Fibroblast of skin of left biceps (primary cell): ENCODE results near the gene TENM3.

Source experiments
- DNase-seq, 2 experiments: peaks; one replicate each; pipeline ENCODE4 v3.0.0-alpha.2; 2013; ENCODE audit warnings: low read depth in 2 of 2

TENM3 gene

DNA sequence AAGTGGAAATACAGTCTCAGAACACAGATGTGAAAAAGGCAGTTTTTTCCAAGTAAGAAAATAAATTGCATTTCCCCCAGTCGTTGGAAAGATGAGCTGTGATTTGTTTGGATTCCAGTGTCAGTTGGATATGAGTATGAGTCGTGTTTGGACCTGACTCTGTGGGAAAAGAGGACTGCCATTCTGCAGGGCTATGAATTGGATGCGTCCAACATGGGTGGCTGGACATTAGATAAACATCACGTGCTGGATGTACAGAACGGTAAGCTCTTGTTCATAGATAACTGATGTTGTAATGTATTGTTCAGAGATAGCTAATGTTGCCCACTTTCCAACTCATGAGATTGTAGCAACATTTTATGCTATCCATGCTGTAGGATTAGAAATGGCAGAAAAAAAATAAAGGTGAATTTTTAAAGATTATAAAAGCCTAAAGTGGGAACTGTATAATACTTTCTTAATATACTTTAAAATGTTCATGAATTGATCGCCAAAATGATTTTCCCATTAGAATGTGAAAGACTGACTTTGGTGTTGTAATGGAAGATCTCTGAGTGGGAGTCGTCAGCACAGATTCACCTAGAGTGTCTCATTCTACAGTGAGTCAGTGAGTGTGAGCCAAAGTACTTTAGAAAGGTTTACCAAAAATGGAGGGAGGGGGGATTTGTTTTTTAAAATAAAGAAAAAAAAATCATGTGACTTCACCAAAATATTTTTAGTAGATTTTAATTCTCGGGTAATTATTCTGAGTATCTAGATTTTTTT, 495.3 kb downstream of the TENM3 start:
- no peak for DNase-seq

DNA sequence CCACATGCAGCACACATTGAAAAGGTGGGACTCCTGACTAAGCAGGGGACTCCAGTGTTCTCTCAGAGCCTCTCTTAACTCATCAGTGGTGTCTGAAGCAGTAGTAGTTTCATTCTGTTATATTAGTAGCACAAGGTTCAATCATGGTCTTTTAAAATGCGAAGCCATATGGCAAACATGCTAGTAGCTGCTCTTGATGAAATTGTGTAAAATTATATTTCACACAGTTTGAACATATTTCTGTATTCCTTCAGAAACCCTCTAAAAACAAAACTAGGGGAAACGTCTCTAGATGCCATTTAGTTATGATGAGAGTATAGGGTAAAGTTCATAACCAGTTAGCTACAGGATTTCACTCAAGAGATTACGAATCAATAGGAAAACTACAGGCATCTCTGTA, 497.1 kb downstream of the TENM3 start:
- no peak for DNase-seq

DNA sequence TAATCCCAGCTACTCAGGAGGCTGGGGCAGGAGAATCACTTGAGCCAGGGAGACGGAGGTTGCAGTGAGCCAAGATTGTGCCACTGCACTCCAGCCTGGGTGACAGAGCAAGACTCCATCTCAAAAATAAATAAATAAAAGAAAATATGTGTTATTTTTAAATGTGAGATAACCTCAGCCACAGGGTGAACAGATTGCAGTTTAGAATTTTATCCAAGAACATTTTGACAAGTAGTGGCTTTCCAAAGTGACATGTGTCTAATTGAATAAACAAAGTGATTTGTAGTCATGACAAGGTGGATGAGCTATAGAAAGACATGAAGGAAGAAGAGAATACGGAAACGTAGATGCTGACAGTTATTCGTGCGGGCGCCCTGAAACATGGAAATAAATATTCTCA, 497.9 kb downstream of the TENM3 start:
- DNase-seq = no peak

DNA sequence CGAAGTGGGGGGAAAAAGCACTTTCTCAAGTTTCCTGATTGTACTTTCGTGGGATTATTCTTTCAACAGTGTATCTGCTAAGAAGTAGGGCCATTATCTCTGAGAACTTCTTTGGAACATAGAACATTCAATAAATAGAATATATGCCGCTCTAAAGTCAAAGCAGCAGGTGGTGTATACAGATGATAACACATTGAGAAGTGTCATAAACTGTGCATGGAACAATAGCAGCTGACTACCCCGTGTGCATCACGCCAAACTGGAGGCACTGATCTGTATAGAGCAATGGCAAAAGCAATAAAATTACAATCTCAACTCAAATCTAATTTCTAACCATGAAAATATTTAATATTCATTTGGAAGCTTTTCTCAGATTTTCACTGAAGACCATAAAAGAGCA, 498.7 kb downstream of the TENM3 start:
- DNase-seq = no peak

DNA sequence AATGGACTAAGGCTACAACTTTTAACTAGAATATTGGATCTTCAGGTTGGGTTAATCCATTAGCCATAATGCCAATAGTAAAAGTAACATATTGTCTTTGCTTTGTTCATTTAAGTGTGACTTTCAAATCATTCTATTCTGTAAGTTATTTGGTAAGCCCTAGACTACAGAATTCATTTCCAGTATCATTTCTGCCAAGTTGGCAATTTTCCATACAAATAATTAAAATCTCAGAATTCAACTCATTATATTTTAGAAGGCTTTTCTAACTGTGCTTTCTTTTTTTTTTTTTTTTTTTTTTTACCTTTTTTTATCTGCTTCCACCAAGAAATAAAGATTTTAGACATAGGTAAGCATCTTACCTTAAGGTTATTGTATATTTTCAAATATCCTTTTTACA, 500.6 kb downstream of the TENM3 start:
- DNase-seq = no peak

DNA sequence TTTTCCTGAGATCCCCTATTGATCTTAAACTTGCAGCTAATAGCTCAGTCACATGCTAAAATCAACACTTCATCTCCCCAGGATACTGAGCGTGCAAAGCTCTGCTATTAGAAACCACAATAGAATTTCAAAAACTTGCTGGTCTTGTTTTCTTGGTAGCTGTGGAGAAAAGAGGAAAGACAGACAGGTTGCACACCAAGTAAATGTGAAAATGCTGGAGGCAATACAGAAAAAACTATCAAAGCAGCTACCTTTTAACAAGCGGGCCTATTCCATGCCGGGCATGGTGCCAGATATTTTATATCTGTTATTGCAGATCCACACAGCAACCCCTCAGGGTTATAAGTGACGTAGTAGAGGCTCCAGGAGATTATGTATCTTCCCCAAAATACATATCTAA, 502.0 kb downstream of the TENM3 start:
- no peak for DNase-seq

DNA sequence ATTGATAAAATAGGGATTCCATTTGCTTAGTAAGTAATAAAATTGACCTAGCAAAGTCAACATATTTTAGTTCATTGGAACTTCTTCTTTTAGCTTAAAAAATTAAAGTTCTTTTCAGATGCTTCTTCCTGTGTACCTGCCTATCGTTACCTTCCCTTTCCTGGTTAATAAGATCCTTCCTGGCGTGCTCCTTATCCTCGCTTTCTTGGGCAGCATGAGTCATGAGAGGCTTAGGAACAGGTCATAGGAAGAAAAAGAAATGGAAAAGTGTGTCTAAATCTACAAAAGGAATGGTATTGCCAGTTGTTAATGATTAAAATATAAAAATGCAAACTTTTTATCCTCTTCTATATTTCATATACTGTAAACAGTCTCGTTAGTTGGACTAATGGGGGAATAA, 503.7 kb downstream of the TENM3 start:
- no peak for DNase-seq

DNA sequence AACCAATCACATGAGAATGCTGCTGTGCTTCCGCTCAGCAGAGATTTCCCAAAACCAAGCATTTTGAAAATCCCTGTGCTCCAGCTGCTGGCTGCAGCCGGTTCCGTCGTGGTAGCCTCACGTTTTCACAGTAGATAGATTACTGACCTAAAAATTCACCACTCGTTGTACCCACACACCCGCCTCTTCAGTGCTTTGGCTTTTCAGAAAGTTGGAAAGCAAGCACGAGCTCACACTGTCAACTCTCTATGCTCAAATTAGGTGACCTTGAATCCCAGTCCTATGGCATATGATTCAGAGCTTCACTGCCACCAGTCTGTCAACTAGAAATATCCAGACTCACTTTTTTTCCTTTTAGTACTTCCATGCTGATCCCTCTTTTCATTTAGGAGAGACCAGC, 505.1 kb downstream of the TENM3 start:
- no peak for DNase-seq

DNA sequence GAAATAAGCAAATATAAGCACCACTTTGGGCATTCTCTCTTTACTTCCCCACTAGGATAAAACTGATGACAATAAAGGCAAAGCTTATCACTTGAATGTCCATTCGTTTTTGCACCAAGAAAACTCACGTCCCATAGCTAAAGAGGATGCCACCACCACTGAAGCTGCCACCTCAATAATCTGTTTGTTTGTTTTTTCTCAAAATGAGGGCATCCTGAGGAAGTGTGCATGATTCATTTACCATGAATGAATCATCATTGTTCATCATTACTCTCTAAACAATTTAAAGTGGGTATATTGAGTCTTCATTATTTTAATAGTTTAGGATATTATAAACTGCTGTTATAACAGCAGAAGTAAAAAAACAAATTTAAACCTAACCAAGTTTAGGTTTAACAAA, 505.7 kb downstream of the TENM3 start:
- DNase-seq = no peak

DNA sequence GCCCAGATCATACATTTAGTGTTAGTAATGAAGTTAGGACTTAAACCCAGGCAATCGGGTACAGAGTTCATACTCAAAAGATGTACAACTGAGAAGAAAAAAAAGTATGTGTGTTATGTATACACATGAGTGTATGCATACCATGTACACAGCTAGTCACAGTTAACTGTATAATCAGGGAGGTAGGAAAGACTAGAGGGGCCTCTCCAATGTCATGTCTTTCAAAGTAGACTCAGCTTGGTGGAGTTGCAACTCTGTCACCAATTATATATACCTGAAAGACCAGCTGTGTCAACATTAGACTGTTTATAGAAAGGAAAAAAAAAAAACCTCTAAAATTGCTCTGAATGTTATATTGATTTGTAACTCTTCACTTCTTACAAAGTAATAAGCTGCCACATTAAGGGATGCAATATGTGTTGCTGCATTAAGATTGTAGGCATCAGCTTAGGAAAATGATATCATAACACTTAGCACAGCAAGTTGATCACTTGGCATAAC, 506.5 kb downstream of the TENM3 start:
- no peak for DNase-seq

DNA sequence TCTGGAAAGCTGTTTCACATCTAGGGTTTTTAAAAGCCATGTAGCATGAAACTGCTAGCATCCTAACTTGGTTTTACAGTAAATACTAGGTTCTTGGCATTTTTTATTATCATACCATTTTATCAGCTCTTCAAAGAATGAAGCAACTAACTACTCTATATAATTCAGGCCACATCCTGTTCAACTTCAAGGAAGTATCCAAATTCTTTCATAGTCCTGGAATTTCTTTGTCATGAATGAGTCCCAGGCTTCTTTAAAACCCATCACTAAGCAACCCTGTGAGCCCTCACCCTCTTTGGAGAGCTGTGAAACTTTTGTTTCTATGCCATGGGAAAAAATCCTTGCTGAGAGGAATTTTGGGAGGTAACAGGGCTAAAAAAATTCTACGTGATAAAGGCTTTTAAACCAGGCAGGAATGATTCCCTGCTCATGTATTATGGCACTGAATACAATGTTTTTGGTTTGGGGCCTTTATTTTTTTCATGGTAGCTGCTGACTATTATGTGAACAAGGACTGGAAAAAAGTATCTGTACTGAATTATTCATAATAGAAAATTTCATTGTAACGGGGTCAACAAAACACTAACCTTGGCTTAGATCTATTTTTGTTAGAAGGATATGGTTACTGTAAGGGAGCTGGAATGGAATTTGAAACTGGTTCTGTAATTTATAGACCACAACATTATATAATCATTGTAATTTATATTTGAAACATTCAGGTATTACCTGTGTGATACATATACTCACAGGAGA, 509.1 kb downstream of the TENM3 start:
- peak; percentile 66 to 69 for DNase-seq

DNA sequence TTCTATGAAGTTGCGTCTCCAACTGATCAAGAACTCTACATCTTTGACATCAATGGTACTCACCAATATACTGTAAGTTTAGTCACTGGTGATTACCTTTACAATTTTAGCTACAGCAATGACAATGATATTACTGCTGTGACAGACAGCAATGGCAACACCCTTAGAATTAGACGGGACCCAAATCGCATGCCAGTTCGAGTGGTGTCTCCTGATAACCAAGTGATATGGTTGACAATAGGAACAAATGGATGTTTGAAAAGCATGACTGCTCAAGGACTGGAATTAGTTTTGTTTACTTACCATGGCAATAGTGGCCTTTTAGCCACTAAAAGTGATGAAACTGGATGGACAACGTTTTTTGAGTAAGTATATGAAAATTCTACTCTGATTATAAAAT, 511.7 kb downstream of the TENM3 start:
- no peak for DNase-seq

DNA sequence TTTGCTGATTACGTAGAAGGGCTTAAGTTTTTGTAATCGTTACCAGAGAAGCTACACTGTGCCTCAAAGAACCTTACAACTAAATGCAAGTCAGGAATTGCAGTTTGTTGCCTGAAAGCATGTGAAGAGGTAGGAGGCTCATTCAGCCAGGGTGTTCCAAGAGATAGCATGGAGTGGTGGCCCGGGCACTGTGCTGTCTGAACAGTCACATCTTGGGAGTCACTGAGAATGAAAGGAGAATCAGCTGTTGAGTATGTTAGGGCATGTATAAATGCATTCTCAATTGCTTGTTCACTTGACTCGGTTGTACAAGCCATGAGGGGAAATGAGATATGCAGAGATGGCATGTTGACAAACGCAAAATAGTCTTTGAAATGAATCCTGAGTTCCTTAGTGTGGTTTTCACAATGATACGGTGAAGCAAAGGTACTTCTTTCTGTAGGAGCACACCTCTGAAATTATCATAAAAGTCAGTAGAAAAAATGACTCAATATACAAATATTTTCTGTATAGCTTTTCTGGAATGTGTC, 513.0 kb downstream of the TENM3 start:
- no peak for DNase-seq

DNA sequence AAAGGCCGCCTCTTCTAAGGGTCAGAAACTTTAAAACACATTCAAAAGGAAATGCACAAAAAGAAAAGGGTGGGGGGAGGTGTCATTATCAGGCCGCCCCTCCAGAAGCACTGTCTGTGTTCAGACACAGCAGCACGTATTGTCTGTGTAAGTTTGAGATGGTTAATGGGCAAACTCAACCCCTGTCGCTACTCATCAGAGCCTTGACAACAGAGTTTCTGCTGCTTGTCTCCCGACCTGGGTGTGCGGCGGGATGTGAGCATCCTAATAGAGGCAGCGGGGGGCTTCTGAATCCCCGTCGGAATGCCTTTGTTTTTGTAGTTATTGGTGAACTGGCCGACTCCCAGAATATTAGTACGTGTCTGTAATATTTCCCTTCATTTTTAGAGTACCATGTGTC, 515.1 kb downstream of the TENM3 start:
- no peak for DNase-seq

DNA sequence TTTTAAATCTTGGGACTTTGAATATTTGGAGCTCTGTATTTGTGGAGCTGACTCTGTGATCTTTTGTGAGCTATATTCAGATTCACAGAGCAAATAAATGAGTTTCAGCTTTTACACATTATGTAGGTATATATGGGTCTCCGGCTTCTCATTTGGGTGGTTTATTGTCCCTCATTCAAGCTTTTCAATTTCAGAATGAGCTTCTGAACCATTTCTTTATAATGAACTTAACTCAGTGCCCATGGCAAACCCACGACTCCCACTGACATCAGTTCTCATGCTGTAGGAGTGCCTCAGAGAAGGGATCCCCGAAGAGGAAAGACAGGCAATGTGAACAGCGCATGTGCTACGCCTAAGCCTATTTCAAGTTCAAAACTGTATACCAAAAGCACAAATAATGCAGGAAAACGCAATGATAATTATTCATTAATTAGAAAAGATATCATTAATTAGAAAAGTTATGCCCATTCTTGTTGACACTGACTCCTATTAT, 517.4 kb downstream of the TENM3 start:
- DNase-seq = no peak

DNA sequence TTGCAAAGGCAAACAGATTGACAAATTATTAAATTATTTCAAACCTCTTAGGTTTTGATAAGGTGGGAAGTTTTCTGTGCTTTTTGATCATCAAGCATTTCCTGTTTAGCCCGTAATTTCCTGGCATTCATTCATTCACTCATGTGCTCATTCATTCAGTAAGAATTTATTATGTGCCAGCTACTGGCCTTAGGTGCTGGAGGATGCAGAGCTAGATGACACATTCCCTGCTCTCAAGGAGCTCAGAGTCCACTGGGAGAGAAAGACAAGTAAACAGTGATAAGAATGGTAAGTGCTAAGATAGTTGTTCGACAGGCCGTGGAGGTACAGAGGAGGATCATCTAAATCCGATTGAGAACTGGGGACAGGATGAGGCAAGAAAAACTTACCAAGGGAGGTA, 520.9 kb downstream of the TENM3 start:
- DNase-seq = no peak

DNA sequence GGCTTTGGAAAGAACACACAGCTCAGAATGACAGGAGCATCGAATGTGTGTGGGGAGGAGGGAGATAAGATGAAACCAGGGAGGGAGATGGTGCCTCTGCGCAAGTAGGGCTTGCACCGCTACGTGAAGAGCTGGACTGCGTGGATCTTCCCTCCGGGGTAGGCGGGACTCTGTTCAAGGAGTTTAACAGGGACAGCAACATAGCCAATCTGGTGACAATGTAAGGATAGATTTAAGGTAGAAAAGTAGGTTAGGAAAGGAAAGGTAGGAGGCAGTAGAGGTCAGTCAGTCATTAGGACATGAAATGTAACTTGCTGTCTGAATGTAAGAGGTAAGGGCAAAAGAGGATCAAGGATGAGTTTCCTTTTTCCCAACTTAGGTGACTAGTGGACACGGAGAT, 521.4 kb downstream of the TENM3 start:
- DNase-seq = no peak

DNA sequence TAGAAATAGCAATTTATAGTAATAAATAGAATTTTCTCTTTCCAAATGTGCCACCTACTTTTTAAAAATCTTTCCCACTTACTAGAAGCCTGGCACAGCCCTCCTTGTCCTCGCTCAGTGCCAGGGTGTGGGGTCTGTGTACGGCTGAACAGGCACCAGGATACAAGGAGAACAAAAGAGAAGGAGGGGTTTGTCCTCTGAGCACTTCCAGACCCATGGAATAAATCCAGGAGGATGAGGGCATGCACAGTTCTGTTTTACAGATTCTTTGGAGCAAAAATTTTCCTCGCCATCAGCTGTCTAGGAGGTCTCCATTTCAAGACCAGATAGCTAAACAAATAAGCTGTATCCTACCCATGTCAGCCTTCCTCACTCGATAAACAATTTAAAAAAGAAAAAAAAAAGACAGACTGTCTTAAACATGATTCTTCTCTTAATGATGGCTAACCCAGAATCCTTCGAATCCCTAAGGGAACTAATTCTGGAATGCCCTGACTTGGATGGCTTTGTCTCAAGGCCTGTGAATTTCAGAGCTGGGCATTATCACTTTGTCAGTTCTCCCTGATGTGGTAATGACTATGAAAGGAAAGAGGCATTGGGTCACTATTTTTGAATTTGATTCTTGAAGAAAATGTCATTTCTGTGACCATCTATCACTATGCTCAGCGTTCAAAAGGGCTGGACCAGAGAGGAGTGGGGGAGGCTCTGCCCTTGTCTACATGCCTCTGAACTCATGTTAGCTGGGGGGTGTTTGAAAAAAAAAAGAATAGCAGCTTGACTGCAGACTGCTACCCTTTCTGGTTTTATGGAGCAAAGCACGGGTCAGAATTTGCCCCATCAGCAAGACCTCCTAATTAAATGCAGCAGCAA, 523.0 kb downstream of the TENM3 start:
- DNase-seq = no peak

DNA sequence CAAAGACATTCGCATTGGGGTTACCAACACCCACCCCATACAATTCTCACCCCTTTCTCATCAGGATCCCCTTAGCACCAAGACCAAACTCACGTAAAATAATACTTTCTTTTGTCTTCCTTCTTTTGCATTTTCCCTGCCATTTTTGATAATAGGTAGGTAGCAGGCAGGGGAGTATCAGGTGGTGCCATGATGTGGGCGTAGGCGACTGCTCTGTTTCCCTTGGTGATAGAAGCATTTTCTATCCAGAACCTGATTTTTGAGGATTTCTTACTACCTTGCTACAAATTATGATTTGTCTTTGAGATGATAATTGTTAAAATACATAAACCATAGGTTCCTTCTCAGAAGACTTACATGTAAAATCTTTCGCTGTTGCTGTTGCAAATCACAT, 523.7 kb downstream of the TENM3 start:
- no peak for DNase-seq

DNA sequence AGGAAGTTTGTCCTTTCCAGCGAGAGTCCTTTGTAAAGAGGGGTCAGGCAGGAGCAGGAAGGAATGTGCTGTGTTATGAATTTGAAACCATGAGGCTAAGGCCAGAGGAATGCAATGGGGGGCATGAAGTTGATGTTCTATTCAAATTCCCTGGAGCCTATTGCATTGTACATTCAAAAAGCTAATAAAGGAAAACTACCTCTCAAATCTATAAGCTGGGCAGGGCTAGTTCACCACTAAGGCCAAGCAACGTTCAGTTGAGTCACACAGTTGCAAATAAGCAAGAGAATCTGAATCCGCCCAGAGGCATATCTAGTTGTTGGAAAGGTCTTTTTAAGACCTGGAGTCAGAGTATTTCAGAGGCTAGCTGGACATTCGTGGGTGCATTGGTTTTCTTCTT, 525.6 kb downstream of the TENM3 start:
- no peak for DNase-seq

DNA sequence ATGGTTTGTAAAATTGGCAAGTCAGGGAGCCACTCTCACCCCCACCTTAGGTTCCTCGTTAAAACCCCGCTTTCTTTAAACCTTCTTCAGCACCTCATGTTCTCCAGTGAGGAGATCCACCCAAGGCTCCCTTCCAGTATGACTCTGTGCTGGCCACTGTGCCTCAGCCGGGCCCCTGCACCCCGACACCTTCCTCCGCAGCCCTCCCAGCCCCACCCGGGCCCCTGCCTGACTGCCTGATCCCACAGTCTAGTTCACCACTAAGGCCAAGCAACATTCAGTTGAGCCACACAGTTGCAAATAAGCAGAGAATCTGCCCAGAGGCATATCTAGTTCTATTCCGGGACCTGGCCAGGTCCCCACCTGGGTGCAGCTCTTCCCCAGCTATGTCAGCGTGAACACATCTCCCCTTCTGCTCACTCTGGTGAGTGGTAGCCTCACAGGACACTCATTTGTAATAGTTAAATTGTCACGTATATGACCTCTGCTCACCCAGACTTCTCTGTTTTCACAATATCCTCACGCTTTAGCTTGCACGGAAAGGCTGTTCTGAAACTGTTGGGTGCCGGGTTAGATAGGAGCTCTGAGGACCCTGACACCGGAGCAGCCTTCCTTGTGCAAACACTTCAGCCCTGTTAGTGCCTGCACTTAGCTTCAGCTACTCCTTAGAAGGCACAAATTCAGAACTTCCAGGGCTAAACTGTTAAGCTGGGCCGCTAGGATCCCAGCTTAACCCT, 527.2 kb downstream of the TENM3 start:
- DNase-seq = no peak
